Ishikawa (cell line): ENCODE data around the gene RBM19.

Experiments
- CEBPB ChIP-seq: IDR thresholded peaks from 2 replicates; pipeline ENCODE4 v1.6.1; 2012
- CREB1 ChIP-seq: IDR thresholded peaks from 2 replicates; pipeline ENCODE4 v1.6.1; 2012; ENCODE audit warnings: low read depth
- EGR1 ChIP-seq: IDR thresholded peaks from 2 replicates; pipeline ENCODE4 v1.6.1; 2012
- EP300 ChIP-seq: IDR thresholded peaks from 2 replicates; pipeline ENCODE4 v1.6.1; 2012; ENCODE audit warnings: borderline replicate concordance
- FOXM1 ChIP-seq: IDR thresholded peaks from 2 replicates; pipeline ENCODE4 v1.6.1; 2012; ENCODE audit warnings: low read depth, borderline replicate concordance
- NFIC ChIP-seq: IDR thresholded peaks from 2 replicates; pipeline ENCODE4 v1.6.1; 2012
- RAD21 ChIP-seq: IDR thresholded peaks from 2 replicates; pipeline ENCODE4 v1.6.1; 2012; ENCODE audit warnings: low read depth
- TAF1 ChIP-seq: IDR thresholded peaks from 2 replicates; pipeline ENCODE4 v1.6.1; 2012; ENCODE audit warnings: low read depth, mild to moderate bottlenecking
- TCF12 ChIP-seq: IDR thresholded peaks from 2 replicates; pipeline ENCODE4 v1.6.1; 2012; ENCODE audit warnings: low read depth
- TEAD4 ChIP-seq: IDR thresholded peaks from 2 replicates; pipeline ENCODE4 v1.6.1; 2012
- YY1 ChIP-seq: IDR thresholded peaks from 2 replicates; pipeline ENCODE4 v1.6.1; 2012; ENCODE audit warnings: low read depth
- ZBTB7A ChIP-seq: IDR thresholded peaks from 2 replicates; pipeline ENCODE4 v1.6.1; 2012; ENCODE audit warnings: low read depth
- TF ChIP-seq, protein P1 (sequence below): IDR thresholded peaks from 2 replicates; pipeline ENCODE4 v1.6.1; 2012; ENCODE audit warnings: low read depth, mild to moderate bottlenecking
- TF ChIP-seq, protein P2 (sequence below): IDR thresholded peaks from 2 replicates; pipeline ENCODE4 v1.6.1; 2012
- TF ChIP-seq, protein P3 (sequence below): IDR thresholded peaks from 2 replicates; pipeline ENCODE4 v1.6.1; 2012

The RBM19 gene

DNA sequence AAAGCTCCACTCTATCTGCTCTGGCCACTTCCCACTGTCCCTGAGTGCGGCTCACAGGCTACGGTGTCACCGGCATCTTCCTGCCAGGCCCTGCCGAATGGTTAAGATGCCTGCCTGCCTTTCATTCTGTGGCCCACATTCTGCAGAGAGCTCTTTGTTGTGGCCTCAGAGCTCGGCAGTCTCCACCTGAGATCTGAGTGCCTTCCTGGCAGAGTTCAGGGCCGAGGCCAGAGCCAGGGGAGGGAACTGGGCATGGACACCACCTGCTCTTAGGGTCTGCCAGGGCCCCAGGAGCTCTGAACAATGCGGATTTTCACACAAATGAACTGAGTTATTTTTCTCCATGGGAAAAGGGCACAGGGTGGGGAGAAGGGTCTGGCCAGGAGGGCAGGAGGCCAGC, 127.2 kb downstream of the RBM19 start:
- TF ChIP-seq CEBPB = no peak
- TF ChIP-seq FOXM1 = no peak

DNA sequence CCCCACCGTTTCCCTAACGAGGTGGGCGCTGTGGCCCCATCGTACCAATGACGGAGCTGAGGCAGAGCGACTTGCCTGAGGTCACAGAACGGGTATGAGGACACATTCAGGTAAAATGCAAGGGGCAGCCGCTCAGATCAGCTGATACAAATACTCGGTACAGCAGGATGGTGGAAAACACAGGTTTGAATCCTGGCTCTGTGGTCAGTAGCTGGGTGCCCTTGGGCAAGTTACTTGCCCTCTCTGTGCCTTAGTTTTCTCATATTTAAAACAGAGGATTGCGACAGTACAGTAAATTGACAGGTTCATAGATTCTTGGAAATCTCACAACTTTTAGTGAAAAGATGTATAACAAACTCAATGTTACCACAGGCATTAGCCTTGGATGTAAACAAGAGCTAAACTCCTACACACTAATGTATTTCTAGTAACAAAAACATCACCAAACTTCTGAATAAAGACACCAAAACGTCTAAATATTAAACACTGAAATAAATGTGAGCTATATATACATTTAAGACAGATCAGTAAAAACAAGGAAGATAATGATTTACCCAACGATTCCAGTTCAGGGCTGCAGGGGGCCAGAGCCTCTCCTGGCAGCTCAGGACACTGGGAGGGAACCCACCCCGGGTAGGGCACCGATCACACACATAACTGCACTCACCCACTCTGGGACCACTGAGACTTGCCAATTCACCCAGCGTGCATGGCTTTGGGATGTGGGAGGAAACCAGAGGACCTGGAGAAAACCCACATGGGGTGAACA, 128.4 kb downstream of the RBM19 start:
- TF ChIP-seq CREB1 (no peak), RAD21 (no peak), TCF12 (no peak), ZBTB7A (no peak), TEAD4 (no peak), TAF1 (no peak), EP300 (no peak), NFIC (no peak), CEBPB (no peak), EGR1 (no peak), FOXM1 (no peak), YY1 (no peak)
- TF ChIP-seq, protein P1, sequence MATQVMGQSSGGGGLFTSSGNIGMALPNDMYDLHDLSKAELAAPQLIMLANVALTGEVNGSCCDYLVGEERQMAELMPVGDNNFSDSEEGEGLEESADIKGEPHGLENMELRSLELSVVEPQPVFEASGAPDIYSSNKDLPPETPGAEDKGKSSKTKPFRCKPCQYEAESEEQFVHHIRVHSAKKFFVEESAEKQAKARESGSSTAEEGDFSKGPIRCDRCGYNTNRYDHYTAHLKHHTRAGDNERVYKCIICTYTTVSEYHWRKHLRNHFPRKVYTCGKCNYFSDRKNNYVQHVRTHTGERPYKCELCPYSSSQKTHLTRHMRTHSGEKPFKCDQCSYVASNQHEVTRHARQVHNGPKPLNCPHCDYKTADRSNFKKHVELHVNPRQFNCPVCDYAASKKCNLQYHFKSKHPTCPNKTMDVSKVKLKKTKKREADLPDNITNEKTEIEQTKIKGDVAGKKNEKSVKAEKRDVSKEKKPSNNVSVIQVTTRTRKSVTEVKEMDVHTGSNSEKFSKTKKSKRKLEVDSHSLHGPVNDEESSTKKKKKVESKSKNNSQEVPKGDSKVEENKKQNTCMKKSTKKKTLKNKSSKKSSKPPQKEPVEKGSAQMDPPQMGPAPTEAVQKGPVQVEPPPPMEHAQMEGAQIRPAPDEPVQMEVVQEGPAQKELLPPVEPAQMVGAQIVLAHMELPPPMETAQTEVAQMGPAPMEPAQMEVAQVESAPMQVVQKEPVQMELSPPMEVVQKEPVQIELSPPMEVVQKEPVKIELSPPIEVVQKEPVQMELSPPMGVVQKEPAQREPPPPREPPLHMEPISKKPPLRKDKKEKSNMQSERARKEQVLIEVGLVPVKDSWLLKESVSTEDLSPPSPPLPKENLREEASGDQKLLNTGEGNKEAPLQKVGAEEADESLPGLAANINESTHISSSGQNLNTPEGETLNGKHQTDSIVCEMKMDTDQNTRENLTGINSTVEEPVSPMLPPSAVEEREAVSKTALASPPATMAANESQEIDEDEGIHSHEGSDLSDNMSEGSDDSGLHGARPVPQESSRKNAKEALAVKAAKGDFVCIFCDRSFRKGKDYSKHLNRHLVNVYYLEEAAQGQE = no peak
- TF ChIP-seq, protein P2, sequence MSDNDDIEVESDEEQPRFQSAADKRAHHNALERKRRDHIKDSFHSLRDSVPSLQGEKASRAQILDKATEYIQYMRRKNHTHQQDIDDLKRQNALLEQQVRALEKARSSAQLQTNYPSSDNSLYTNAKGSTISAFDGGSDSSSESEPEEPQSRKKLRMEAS = no peak
- TF ChIP-seq, protein P3, sequence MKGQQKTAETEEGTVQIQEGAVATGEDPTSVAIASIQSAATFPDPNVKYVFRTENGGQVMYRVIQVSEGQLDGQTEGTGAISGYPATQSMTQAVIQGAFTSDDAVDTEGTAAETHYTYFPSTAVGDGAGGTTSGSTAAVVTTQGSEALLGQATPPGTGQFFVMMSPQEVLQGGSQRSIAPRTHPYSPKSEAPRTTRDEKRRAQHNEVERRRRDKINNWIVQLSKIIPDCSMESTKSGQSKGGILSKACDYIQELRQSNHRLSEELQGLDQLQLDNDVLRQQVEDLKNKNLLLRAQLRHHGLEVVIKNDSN = no peak

DNA sequence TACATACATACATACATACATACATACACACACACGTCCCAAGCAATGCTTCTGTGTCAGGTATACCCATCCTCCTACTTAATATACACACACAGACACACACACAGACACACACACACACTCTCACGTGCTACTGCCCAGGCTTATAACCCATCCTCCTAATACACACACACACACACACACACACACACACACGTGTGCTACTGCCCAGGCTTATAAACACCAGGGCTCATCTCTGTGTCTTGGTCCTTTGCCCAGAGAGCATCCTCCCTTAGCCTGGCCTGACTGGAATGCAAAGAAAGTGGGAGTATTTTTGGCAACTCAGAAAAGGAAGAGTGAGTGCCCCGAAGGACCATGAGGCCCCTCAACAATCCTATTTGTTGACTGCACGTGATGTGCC, 129.0 kb downstream of the RBM19 start:
- TF ChIP-seq NFIC = no peak
- no peak for TF ChIP-seq TEAD4
- no peak for TF ChIP-seq RAD21
- TF ChIP-seq EGR1 = no peak
- no peak for TF ChIP-seq ZBTB7A
- no peak for TF ChIP-seq YY1
- TF ChIP-seq, protein P2 = no peak
- TF ChIP-seq TAF1 = no peak
- TF ChIP-seq CEBPB = no peak
- TF ChIP-seq, protein P1 = no peak
- TF ChIP-seq, protein P3 = no peak
- no peak for TF ChIP-seq TCF12
- no peak for TF ChIP-seq FOXM1
- no peak for TF ChIP-seq CREB1

DNA sequence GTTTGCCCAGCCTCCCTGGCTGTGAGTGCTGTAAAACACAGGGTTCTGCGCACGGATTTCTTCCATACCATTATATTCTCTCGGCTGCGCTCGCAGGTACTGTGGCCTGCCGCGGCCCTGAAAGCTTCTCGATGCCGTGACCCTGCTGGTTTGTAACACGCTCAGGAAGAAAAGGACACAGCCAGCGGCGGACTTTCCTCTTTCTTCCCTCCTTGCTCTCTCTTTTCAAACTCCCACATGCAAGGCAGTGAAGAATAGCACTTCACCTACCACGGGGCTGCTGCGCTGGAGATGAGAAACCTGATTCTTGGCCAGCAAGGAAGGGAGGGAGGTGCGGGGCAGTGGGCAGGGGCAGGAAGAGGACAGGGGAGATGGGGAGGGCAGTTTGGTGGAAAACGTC, 130.2 kb downstream of the RBM19 start:
- TF ChIP-seq TAF1 (no peak), YY1 (no peak), EP300 (no peak), TCF12 (no peak), EGR1 (no peak), CEBPB (no peak), TEAD4 (no peak), ZBTB7A (no peak), FOXM1 (no peak)
- TF ChIP-seq, protein P3 = no peak
- TF ChIP-seq, protein P1 = no peak
